Measurements from ENCODE around the gene KXD1. TPM values are rescaled to one million over a fixed set of nuclear protein-coding genes. Genes with fewer than 3 reads are reported as not detected.
A peak's percentile ranks its signal among the peaks of the same experiment; 100 is the strongest.

The KXD1 gene
- total RNA-seq, 4 donors from 2014 or later = 65.5 to 104 (median 83.5) TPM

DNA sequence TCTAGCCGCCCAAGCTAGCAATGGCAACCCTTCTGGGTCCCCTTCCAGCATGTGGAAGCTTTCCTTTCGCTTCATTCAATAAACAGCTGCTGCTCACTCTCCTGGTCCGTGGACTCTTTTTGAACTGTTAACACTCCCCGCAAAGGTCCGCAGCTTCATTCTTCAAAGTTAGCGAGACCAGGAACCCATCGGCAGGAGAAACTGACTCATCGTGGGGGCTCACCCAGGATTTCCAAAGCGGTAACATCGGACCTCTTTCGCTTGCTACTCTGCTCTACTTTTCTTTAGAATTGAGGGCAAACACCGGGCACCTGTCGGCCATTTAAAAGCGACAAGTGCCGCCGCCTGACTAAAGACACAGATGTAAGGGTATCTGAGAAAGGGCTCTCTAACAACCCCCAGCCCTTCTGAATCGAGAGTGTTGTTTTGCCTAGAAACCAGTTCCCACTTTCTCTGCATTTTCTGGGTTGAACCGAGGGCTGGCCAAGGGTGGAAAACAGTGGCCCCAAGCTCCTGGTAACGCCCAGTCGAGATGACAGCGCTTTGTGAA, 19.8 kb downstream of the KXD1 start:
- Histone ChIP-seq H3K4me1 (peaks cover 9 to 17% (median 15%) of the 10 kb centered on the region in 3 donors), H3K9me3 (no peaks in the 10 kb centered on the region), H3K27ac (no peak overlapping the region), H3K27me3 (no peaks in the 10 kb centered on the region), H3K4me3 (no peak overlapping the region), H3K36me3 (peaks cover 16 to 57% (median 21%) of the 10 kb centered on the region in 3 donors)
- no peak for DNase-seq
- no peak for TF ChIP-seq POLR2A (IDR thresholded peaks at IDR 0.05)
- TF ChIP-seq CTCF (IDR thresholded peaks at IDR 0.05) = no peak
- 85 to 89% methylated on average over 18 to 19 of the region's 21 CpGs for WGBS, 2 donors
- intact Hi-C loops (cut with DNase I) = loop anchor here (10.0 kb wide), 1 partner anchor 103 kb away; no protein-coding TSS in a partner anchor

DNA sequence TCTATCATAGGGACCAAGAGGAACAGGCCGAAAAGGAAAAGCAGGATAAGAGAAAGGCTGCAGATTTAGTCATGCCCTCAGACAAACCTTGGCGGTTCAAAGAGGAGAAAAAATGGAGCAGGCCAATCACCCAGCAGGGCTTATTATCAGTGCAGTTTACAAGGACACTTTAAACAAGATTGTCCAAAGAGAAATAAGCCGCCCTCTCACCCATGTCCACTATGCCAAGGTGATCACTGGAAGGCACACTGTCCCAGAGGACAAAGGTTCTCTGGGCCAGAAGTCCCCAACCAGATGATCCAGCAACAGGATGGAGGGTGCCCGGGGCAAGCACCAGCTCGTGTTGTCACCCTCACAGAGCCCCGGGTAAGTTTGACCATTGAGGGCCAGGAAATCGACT, 22.6 kb downstream of the KXD1 start:
- peaks cover 0 to 33% (median under 1%) of the 10 kb centered on the region in 3 donors for H3K36me3 ChIP-seq
- 65 to 74% methylated on average over 4 to 7 of the region's 7 CpGs for whole genome bisulfite sequencing, 2 donors
- TF ChIP-seq POLR2A (IDR thresholded peaks at IDR 0.05) (no peak), CTCF (IDR thresholded peaks at IDR 0.05) (no peak)
- no peaks in the 10 kb centered on the region for H3K9me3 ChIP-seq
- H3K4me1 ChIP-seq = no peaks in the 10 kb centered on the region
- no peak overlapping the region for H3K27ac ChIP-seq
- H3K4me3 ChIP-seq = no peak overlapping the region
- intact Hi-C loops (cut with DNase I) = no loop called here
- no peak for DNase-seq
- H3K27me3 ChIP-seq = no peaks in the 10 kb centered on the region

DNA sequence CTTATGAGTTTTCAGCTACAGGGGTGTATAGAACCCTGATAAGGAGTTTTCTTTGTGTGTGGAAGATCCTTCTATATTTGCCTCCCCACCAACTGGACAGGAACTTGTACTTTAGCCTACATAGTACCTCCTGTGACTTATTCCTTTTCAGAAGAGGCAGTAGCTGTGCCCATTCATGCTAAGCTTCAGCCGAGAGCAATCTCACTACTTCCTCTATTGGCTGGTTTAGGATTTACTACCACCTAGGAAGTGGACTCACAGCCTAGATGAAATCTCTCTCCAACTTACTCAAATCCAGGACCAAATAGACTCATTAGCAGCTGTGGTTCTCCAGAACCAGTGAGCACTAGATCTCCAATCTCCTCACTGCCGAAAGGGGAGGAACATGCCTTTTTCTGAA, 28.6 kb downstream of the KXD1 start:
- no peak overlapping the region for H3K27ac ChIP-seq
- no peak for TF ChIP-seq POLR2A (IDR thresholded peaks at IDR 0.05)
- TF ChIP-seq CTCF (IDR thresholded peaks at IDR 0.05) = no peak
- no peak overlapping the region for H3K4me3 ChIP-seq
- 48 to 65% methylated on average over 2 of the region's 2 CpGs for WGBS, 2 donors
- H3K36me3 ChIP-seq = peaks cover 0 to 11% (median 7%) of the 10 kb centered on the region in 3 donors
- intact Hi-C loops (cut with DNase I) = no loop called here
- H3K4me1 ChIP-seq = peaks cover 8 to 33% (median 22%) of the 10 kb centered on the region in 3 donors
- no peaks in the 10 kb centered on the region for H3K27me3 ChIP-seq
- no peak for DNase-seq
- no peaks in the 10 kb centered on the region for H3K9me3 ChIP-seq

DNA sequence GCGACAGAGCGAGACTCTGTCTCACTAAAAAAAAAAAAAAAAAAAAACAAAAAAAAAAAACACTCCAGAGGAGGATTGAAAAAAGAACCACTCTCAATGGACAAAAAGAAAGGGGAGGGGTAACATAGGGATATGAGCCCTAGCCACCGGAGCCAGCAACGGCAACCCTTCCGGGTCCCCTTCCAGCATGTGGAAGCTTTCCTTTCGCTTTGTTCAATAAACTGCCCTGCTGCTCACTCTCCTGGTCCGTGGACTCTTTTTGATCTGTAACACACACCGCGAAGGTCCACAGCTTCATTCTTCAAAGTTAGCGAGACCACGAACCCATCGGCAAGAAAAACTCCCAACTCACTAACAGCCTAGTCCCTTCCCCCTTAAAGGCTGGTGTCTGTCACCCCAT, 29.9 kb downstream of the KXD1 start:
- H3K4me3 ChIP-seq = no peak overlapping the region
- intact Hi-C loops (cut with DNase I) = no loop called here

More for the DNA sequence above, 29.9 kb downstream of the KXD1 start:
- 81 to 93% methylated on average over 10 of the region's 12 CpGs for WGBS, 2 donors
- no peaks in the 10 kb centered on the region for H3K27me3 ChIP-seq
- H3K27ac ChIP-seq = peak overlapping the region in 3 of 4 donors; percentile 86 to 95 (median 94)
- H3K36me3 ChIP-seq = peaks cover 0 to 20% (median 7%) of the 10 kb centered on the region in 3 donors
- no peak for DNase-seq
- no peaks in the 10 kb centered on the region for H3K9me3 ChIP-seq
- H3K4me1 ChIP-seq = peaks cover 8 to 33% (median 22%) of the 10 kb centered on the region in 3 donors
- TF ChIP-seq CTCF (IDR thresholded peaks at IDR 0.05) (no peak), POLR2A (IDR thresholded peaks at IDR 0.05) (no peak)
